Endothelial cell of umbilical vein (primary cell): ENCODE results near the gene RRP15.

Experiments used
- FOS ChIP-seq: IDR thresholded peaks from 2 replicates; pipeline ENCODE4 v1.6.1; 2011; ENCODE audit warnings: mild to moderate bottlenecking, low read length, moderate library complexity, borderline replicate concordance; ENCODE audit not compliant: insufficient read depth
- POLR2A ChIP-seq: IDR thresholded peaks from 2 replicates; pipeline ENCODE4 v1.6.1; 2012; ENCODE audit warnings: low read depth, mild to moderate bottlenecking, control low read depth, low read length
- POLR2AphosphoS5 ChIP-seq: IDR thresholded peaks from 2 replicates; pipeline ENCODE4 v1.6.1; 2012; ENCODE audit warnings: low read depth, mild to moderate bottlenecking, control low read depth, low read length, moderate library complexity; ENCODE audit not compliant: insufficient read depth
- TF ChIP-seq, protein P1 (sequence below), 2 donors: IDR thresholded peaks; 1 replicate in 1 of 2; 2 replicates in 1 of 2; pipeline ENCODE4 v1.5.1; 2011; ENCODE audit warnings: low read length in 2 of 2, mild to moderate bottlenecking in 2 of 2, moderate library complexity in 2 of 2, control low read depth in 1 of 2, inconsistent platforms in 1 of 2, low read depth in 1 of 2; ENCODE audit not compliant: insufficient read depth in 1 of 2; ENCODE audit errors: extremely low read depth in 1 of 2
- TF ChIP-seq, protein P2 (sequence below): IDR thresholded peaks from 2 replicates; pipeline ENCODE4 v1.6.1; 2011; ENCODE audit not compliant: insufficient read depth, insufficient read length

DNA sequence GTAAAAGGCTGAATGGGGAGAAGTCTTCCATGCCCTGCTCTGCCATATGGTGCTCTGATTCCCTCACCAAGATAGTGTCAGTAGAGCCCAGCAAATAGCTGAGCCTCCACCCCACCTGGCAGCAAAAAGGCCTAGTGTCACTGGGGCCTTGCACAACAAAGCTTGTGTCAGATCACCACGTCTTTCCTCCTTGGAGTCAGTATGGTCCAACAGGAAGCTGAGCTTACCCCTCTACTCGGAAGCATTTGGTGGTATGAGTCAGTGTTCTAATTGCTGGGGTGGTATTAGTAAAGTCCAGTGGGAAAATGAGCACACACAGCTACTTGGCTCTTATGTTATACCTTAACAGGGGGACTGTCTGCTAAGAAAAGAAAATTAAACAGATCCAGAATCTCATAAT lies 18.7 kb upstream of the RRP15 start:
- TF ChIP-seq POLR2AphosphoS5 (no peak), FOS (peak; percentile 19), POLR2A (no peak)
- TF ChIP-seq, protein P1, sequence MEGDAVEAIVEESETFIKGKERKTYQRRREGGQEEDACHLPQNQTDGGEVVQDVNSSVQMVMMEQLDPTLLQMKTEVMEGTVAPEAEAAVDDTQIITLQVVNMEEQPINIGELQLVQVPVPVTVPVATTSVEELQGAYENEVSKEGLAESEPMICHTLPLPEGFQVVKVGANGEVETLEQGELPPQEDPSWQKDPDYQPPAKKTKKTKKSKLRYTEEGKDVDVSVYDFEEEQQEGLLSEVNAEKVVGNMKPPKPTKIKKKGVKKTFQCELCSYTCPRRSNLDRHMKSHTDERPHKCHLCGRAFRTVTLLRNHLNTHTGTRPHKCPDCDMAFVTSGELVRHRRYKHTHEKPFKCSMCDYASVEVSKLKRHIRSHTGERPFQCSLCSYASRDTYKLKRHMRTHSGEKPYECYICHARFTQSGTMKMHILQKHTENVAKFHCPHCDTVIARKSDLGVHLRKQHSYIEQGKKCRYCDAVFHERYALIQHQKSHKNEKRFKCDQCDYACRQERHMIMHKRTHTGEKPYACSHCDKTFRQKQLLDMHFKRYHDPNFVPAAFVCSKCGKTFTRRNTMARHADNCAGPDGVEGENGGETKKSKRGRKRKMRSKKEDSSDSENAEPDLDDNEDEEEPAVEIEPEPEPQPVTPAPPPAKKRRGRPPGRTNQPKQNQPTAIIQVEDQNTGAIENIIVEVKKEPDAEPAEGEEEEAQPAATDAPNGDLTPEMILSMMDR (IDR thresholded peaks at IDR 0.05; ENCODE audit: extremely low read depth in 1 of 2, insufficient read depth in 1 of 2, low read depth in 1 of 2, low read length in 2 of 2) = no peak
- TF ChIP-seq, protein P2, sequence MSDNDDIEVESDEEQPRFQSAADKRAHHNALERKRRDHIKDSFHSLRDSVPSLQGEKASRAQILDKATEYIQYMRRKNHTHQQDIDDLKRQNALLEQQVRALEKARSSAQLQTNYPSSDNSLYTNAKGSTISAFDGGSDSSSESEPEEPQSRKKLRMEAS = no peak
